Gastrocnemius medialis (tissue), 4 donors: ENCODE data around the gene DIP2C.

ENCODE experiments used
- CTCF ChIP-seq, 5 experiments: fragments of 450-650 bp in 3 of 5; fragments of 200-600 bp in 2 of 5; sonication (generic) in 2 of 5; IDR thresholded peaks in 4 of 5; conservative IDR thresholded peaks in 1 of 5; 1 replicate in 4 of 5; 2 replicates in 1 of 5; pipeline ENCODE4 v1.5.1; 2016 to 2019; ENCODE audit warnings: antibody characterized with exemption in 5 of 5, mild to moderate bottlenecking in 3 of 5, moderate library complexity in 3 of 5
- POLR2A ChIP-seq, 2 donors: fragments of 450-650 bp; IDR thresholded peaks; one replicate each; pipeline ENCODE4 v1.6.1; 2017; ENCODE audit warnings: antibody characterized with exemption in 2 of 2, mild to moderate bottlenecking in 2 of 2, moderate library complexity in 2 of 2

- TF ChIP-seq CTCF (IDR thresholded peaks at IDR 0.05 in 4 of 5, conservative IDR thresholded peaks at IDR 0.05 in 1 of 5) (no peak), POLR2A (IDR thresholded peaks at IDR 0.05) (no peak)
Observed at GRCh38 chr10:406976-407375, 282.5 kb downstream of the DIP2C start.
